ENCODE results near the gene NHERF2.
A peak's percentile ranks its signal among the peaks of the same experiment; 100 is the strongest.

The NHERF2 gene

GRCh38 chr16:1991588-1991947, 35.1 kb upstream of the NHERF2 start:
- no peak for DNase-seq

- DNase-seq: no peak
Measured at GRCh38 chr16:1991948-1992703, 34.6 kb upstream of the NHERF2 start.

GRCh38 chr16:1992704-1993317, 33.9 kb upstream of the NHERF2 start:
- DNase-seq: no peak

- no peak for DNase-seq
Measured at GRCh38 chr16:1993731-1994131, 33.0 kb upstream of the NHERF2 start.

- DNase-seq: no peak
Measured at GRCh38 chr16:1997494-1998359, 29.0 kb upstream of the NHERF2 start.

GRCh38 chr16:1998360-1998835, 28.3 kb upstream of the NHERF2 start:
- DNase-seq: no peak

GRCh38 chr16:1998852-1999801, 27.6 kb upstream of the NHERF2 start:
- no peak for DNase-seq

- no peak for DNase-seq
Measured at GRCh38 chr16:1999866-2000514, 26.7 kb upstream of the NHERF2 start.

- DNase-seq: no peak
Measured at GRCh38 chr16:2001035-2001434, 25.7 kb upstream of the NHERF2 start.

- no peak for DNase-seq
Measured at GRCh38 chr16:2001456-2002355, 25.0 kb upstream of the NHERF2 start.

GRCh38 chr16:2002406-2003230, 24.1 kb upstream of the NHERF2 start:
- no peak for DNase-seq

- no peak for DNase-seq
Measured at GRCh38 chr16:2003231-2003826, 23.4 kb upstream of the NHERF2 start.

- DNase-seq: peak; percentile 87
Measured at GRCh38 chr16:2003827-2004641, 22.7 kb upstream of the NHERF2 start.

- DNase-seq: peak; percentile 71
Measured at GRCh38 chr16:2004795-2005517, 21.7 kb upstream of the NHERF2 start.

- peak; percentile 37 for DNase-seq
Measured at GRCh38 chr16:2005646-2006045, 21.1 kb upstream of the NHERF2 start.

- DNase-seq: no peak
Measured at GRCh38 chr16:2006317-2006716, 20.4 kb upstream of the NHERF2 start.

- DNase-seq: no peak
Measured at GRCh38 chr16:2007081-2007836, 19.4 kb upstream of the NHERF2 start.
